G401.6 (cell line): ENCODE measurements around the gene LRRD1.
"Not testable (repeated sequence)": the region's sequence is repeated elsewhere in the genome, so short reads cannot be mapped to it uniquely, and the experiment has no call there.

ENCODE experiments used
- FAIRE-seq: peaks from 2 replicates; lab custom pipeline; 2012; peaks lifted over from hg19 to GRCh38; lab: Jason Lieb, UNC

The LRRD1 gene

GRCh38 chr7:92178928-92179924, at the start of gene LRRD1:
Gene LRRD1, minus strand, starts transcription at chr7:92179142. Its CDS starts 13,940 bp downstream, at chr7:92165202.
- no peak for FAIRE-seq

GRCh38 chr7:92228742-92229141, 49.8 kb upstream of the LRRD1 start:
- no peak for FAIRE-seq

GRCh38 chr7:92228100-92228499, 49.2 kb upstream of the LRRD1 start:
- no peak for FAIRE-seq

GRCh38 chr7:92226981-92227380, 48.0 kb upstream of the LRRD1 start:
- FAIRE-seq = no peak

- FAIRE-seq = no peak
Observed at GRCh38 chr7:92221766-92222165, 42.8 kb upstream of the LRRD1 start.

GRCh38 chr7:92206672-92207071, 27.7 kb upstream of the LRRD1 start:
- no peak for FAIRE-seq

- no peak for FAIRE-seq
Observed at GRCh38 chr7:92205987-92206386, 27.0 kb upstream of the LRRD1 start.

GRCh38 chr7:92200791-92201190, 21.8 kb upstream of the LRRD1 start:
- FAIRE-seq = no peak

GRCh38 chr7:92192326-92192725, 13.4 kb upstream of the LRRD1 start:
- FAIRE-seq = no peak

- not testable (repeated sequence) for FAIRE-seq
Observed at GRCh38 chr7:92189246-92189645, 10.3 kb upstream of the LRRD1 start.

- FAIRE-seq = not testable (repeated sequence)
Observed at GRCh38 chr7:92184294-92184693, 5.4 kb upstream of the LRRD1 start.

- no peak for FAIRE-seq
Observed at GRCh38 chr7:92177362-92177761, 1.6 kb downstream of the LRRD1 start.

GRCh38 chr7:92169529-92169928, 9.4 kb downstream of the LRRD1 start:
- FAIRE-seq = not testable (repeated sequence)

- no peak for FAIRE-seq
Observed at GRCh38 chr7:92161271-92161670, 17.7 kb downstream of the LRRD1 start.

GRCh38 chr7:92158660-92159575, 20.0 kb downstream of the LRRD1 start:
- no peak for FAIRE-seq

GRCh38 chr7:92156990-92157389, 22.0 kb downstream of the LRRD1 start:
- FAIRE-seq = no peak

- FAIRE-seq = no peak
Observed at GRCh38 chr7:92155108-92155739, 23.7 kb downstream of the LRRD1 start.

GRCh38 chr7:92150450-92151017, 28.4 kb downstream of the LRRD1 start:
- no peak for FAIRE-seq

- no peak for FAIRE-seq
Observed at GRCh38 chr7:92149736-92150239, 29.2 kb downstream of the LRRD1 start.

- FAIRE-seq = not testable (repeated sequence)
Observed at GRCh38 chr7:92143192-92143880, 35.6 kb downstream of the LRRD1 start.

GRCh38 chr7:92142791-92143190, 36.2 kb downstream of the LRRD1 start:
- not testable (repeated sequence) for FAIRE-seq
